Measurements from ENCODE around the gene CPN2. TPM values are rescaled to one million over a fixed set of nuclear protein-coding genes. Genes with fewer than 3 reads are reported as not detected.
A peak's percentile ranks its signal among the peaks of the same experiment; 100 is the strongest.

Gene CPN2, protein sequence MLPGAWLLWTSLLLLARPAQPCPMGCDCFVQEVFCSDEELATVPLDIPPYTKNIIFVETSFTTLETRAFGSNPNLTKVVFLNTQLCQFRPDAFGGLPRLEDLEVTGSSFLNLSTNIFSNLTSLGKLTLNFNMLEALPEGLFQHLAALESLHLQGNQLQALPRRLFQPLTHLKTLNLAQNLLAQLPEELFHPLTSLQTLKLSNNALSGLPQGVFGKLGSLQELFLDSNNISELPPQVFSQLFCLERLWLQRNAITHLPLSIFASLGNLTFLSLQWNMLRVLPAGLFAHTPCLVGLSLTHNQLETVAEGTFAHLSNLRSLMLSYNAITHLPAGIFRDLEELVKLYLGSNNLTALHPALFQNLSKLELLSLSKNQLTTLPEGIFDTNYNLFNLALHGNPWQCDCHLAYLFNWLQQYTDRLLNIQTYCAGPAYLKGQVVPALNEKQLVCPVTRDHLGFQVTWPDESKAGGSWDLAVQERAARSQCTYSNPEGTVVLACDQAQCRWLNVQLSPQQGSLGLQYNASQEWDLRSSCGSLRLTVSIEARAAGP
- total RNA-seq (2021; ENCODE audit: unreplicated experiment) (0.08 TPM), Bru-seq, nascent RNA (percentile 7 among the genes with signal in this experiment), BruChase-seq, experiment 1, labeled RNA remaining after a 2-hour chase (percentile 11 among the genes with signal in this experiment), BruChase-seq, experiment 2, labeled RNA remaining after a 6-hour chase (not detected)
- polyA plus RNA-seq (2012; ENCODE audit: insufficient read length), result not detected
- long read RNA-seq, result 0 reads

- TF ChIP-seq TCF7L2 (IDR thresholded peaks at IDR 0.05; ENCODE audit: low read depth, low read length) (no peak), POLR2AphosphoS5 (IDR thresholded peaks at IDR 0.05; ENCODE audit: low read depth, low read length) (no peak), SIN3A (IDR thresholded peaks at IDR 0.05; ENCODE audit: borderline replicate concordance, insufficient read depth, low read depth, low read length) (no peak)
- TF ChIP-seq, protein P1, sequence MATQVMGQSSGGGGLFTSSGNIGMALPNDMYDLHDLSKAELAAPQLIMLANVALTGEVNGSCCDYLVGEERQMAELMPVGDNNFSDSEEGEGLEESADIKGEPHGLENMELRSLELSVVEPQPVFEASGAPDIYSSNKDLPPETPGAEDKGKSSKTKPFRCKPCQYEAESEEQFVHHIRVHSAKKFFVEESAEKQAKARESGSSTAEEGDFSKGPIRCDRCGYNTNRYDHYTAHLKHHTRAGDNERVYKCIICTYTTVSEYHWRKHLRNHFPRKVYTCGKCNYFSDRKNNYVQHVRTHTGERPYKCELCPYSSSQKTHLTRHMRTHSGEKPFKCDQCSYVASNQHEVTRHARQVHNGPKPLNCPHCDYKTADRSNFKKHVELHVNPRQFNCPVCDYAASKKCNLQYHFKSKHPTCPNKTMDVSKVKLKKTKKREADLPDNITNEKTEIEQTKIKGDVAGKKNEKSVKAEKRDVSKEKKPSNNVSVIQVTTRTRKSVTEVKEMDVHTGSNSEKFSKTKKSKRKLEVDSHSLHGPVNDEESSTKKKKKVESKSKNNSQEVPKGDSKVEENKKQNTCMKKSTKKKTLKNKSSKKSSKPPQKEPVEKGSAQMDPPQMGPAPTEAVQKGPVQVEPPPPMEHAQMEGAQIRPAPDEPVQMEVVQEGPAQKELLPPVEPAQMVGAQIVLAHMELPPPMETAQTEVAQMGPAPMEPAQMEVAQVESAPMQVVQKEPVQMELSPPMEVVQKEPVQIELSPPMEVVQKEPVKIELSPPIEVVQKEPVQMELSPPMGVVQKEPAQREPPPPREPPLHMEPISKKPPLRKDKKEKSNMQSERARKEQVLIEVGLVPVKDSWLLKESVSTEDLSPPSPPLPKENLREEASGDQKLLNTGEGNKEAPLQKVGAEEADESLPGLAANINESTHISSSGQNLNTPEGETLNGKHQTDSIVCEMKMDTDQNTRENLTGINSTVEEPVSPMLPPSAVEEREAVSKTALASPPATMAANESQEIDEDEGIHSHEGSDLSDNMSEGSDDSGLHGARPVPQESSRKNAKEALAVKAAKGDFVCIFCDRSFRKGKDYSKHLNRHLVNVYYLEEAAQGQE (IDR thresholded peaks at IDR 0.05; ENCODE audit: insufficient read depth in 1 of 2, low read depth in 2 of 2, low read length in 1 of 2), result no peak
- TF ChIP-seq, protein P2, sequence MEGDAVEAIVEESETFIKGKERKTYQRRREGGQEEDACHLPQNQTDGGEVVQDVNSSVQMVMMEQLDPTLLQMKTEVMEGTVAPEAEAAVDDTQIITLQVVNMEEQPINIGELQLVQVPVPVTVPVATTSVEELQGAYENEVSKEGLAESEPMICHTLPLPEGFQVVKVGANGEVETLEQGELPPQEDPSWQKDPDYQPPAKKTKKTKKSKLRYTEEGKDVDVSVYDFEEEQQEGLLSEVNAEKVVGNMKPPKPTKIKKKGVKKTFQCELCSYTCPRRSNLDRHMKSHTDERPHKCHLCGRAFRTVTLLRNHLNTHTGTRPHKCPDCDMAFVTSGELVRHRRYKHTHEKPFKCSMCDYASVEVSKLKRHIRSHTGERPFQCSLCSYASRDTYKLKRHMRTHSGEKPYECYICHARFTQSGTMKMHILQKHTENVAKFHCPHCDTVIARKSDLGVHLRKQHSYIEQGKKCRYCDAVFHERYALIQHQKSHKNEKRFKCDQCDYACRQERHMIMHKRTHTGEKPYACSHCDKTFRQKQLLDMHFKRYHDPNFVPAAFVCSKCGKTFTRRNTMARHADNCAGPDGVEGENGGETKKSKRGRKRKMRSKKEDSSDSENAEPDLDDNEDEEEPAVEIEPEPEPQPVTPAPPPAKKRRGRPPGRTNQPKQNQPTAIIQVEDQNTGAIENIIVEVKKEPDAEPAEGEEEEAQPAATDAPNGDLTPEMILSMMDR (IDR thresholded peaks at IDR 0.05), result no peak
- POLR2A ChIA-PET, result interaction anchor here (0.6 kb wide), 2 partner anchors 9 to 52 kb away, joined by 3 read pairs; no protein-coding TSS in a partner anchor
These were observed at the start of gene CPN2 for GRCh38 chr3:194351080-194351672. TSS of gene CPN2 (minus strand) at chr3:194351328. CDS start at chr3:194342702, 8,626 bp downstream.

DNA sequence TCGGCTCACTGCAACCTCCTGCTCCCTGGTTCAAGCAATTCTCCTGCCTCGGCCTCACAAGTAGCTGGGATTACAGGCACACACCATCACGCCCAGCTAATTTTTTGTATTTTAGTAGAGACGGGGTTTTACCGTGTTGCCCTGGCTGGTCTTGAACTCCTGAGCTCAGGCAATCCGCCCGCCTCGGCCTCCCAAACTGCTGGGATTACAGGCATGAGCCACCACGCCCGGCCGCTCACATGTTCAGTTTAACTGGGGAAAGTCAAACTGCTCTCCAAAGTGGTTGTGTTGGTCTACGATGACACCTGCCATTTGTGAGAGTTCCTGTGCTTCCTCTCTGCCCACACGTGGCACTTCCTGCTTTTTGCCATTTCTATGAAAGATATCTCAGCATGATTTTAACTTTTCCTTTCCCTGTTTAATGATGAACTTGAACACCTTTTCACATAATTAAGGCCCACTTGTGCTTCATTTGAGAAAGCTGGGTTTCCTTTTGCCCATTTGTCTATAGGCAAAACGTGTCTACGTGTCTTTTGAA lies 48.8 kb upstream of the CPN2 start:
- ATAC-seq, result no peak
- H3K4me3 ChIP-seq (ENCODE audit: low read depth in 2 of 2, low read length in 2 of 2), result no peak overlapping the region
- DNase-seq (ENCODE audit: low read depth, low spot score), result no peak
- no peaks in the 10 kb centered on the region for H3K4me1 ChIP-seq (ENCODE audit: control insufficient read depth, insufficient read depth, low read length)
- peaks cover 7% of the 10 kb centered on the region for H3K36me3 ChIP-seq (ENCODE audit: control insufficient read depth, insufficient read depth, low read length)
- no peak overlapping the region for H3K27ac ChIP-seq (ENCODE audit: low read length)
- TF ChIP-seq POLR2AphosphoS5 (IDR thresholded peaks at IDR 0.05; ENCODE audit: low read depth, low read length) (no peak), TCF7L2 (IDR thresholded peaks at IDR 0.05; ENCODE audit: low read depth, low read length) (no peak), SIN3A (IDR thresholded peaks at IDR 0.05; ENCODE audit: borderline replicate concordance, insufficient read depth, low read depth, low read length) (no peak)
- TF ChIP-seq, protein P1 (IDR thresholded peaks at IDR 0.05; ENCODE audit: insufficient read depth in 1 of 2, low read depth in 2 of 2, low read length in 1 of 2), result no peak
- TF ChIP-seq, protein P2 (IDR thresholded peaks at IDR 0.05), result no peak
- BruUV-seq (replicated peaks), result no TSS peak
- CTCF ChIA-PET, result interaction anchor here (0.9 kb wide), 1 partner anchor 61 kb away, joined by 4 read pairs; no protein-coding TSS in a partner anchor
- POLR2A ChIA-PET, result interaction anchor here (0.6 kb wide), 1 partner anchor 39 kb away, joined by 6 read pairs; no protein-coding TSS in a partner anchor
- no peaks in the 10 kb centered on the region for H3K27me3 ChIP-seq (ENCODE audit: control insufficient read depth, insufficient read depth, low read length)
- in situ Hi-C loops (cut with HindIII; ENCODE audit: low pct_unique_long_range_greater_than_20kb, low sequenced_read_pairs) (no loop called here), intact Hi-C loops (cut with micrococcal nuclease; ENCODE audit: unreplicated experiment) (no loop called here)
- H3K9me3 ChIP-seq (ENCODE audit: control insufficient read depth, insufficient read depth, low read depth, low read length), result no peaks in the 10 kb centered on the region

More at GRCh38 chr3:194351080-194351672, at the start of gene CPN2:
- peaks cover 11% of the 10 kb centered on the region; the same call in 1 of the 2 replicates for H3K4me1 ChIP-seq (ENCODE audit: control insufficient read depth, insufficient read depth, low read length)
- no peak for ATAC-seq
- in situ Hi-C loops (cut with HindIII; ENCODE audit: low pct_unique_long_range_greater_than_20kb, low sequenced_read_pairs) (no loop called here), intact Hi-C loops (cut with micrococcal nuclease; ENCODE audit: unreplicated experiment) (no loop called here)
- H3K36me3 ChIP-seq (ENCODE audit: control insufficient read depth, insufficient read depth, low read length), result no peaks in the 10 kb centered on the region
- H3K4me3 ChIP-seq (ENCODE audit: low read depth in 2 of 2, low read length in 2 of 2), result no peak within 1 kb of the TSS
- H3K27ac ChIP-seq (ENCODE audit: low read length), result no peak within 1 kb of the TSS
- H3K9me3 ChIP-seq (ENCODE audit: control insufficient read depth, insufficient read depth, low read depth, low read length), result no peaks in the 10 kb centered on the region
- DNase-seq (ENCODE audit: low read depth, low spot score), result no peak
- H3K27me3 ChIP-seq (ENCODE audit: control insufficient read depth, insufficient read depth, low read length), result no peaks in the 10 kb centered on the region
- CTCF ChIA-PET, result interaction anchor here (0.6 to 0.8 kb wide), 2 partner anchors 9 to 230 kb away, joined by 3 read pairs; no protein-coding TSS in a partner anchor
- no TSS peak for BruUV-seq (replicated peaks)

Measured in Panc1 (cell line).